ENCODE results near the gene ZP2. TPM values are rescaled to one million over a fixed set of nuclear protein-coding genes. Genes with fewer than 3 reads are reported as not detected.

The ZP2 gene
- total RNA-seq, 1 experiment from 2014 or later: not detected

- Histone ChIP-seq H3K36me3 (ENCODE audit: control insufficient read depth in 1 of 2, insufficient read depth in 2 of 2, low read length in 2 of 2) (peaks cover 11 to 17% of the 10 kb centered on the region in 2 experiments), H3K4me1 (ENCODE audit: control insufficient read depth in 1 of 2, insufficient read depth in 2 of 2, low read length in 2 of 2) (peaks cover 0 to 12% of the 10 kb centered on the region in 2 experiments; a peak in 1 of 4 replicates), H3K27ac (ENCODE audit: low read depth, low read length) (no peak overlapping the region), H3K9ac (ENCODE audit: low read length) (no peak overlapping the region), H3K79me2 (ENCODE audit: insufficient read depth, low read length) (no peaks in the 10 kb centered on the region), H2AFZ (ENCODE audit: low read depth, low read length, poor library complexity, severe bottlenecking) (no peak overlapping the region), H3K9me2 (ENCODE audit: insufficient read depth) (no peaks in the 10 kb centered on the region), H4K20me1 (ENCODE audit: insufficient read depth) (no peaks in the 10 kb centered on the region), H3K4me3 (replicated peaks in 1 of 2; ENCODE audit: low read depth in 1 of 2, low read length in 2 of 2) (no peak overlapping the region), H3K4me2 (ENCODE audit: low read length) (no peak overlapping the region), H3K27me3 (ENCODE audit: insufficient read depth, low read length) (no peaks in the 10 kb centered on the region), H3K9me3 (ENCODE audit: control insufficient read depth in 1 of 2, insufficient read depth in 1 of 2, low read depth in 1 of 2, low read length in 2 of 2) (no peaks in the 10 kb centered on the region)
- intact Hi-C loops (cut with micrococcal nuclease): no loop called here
- RAD21 ChIA-PET (ENCODE audit: low non-redundant PET in 1 of 2, low total read pairs in 2 of 2, uncharacterized antibody in 2 of 2, unreplicated experiment in 2 of 2): no interaction called here
- CTCF ChIA-PET: no interaction called here
- no TSS peak for BruUV-seq (replicated peaks)
- no peak for DNase-seq (ENCODE audit: low read depth, low spot score)
- POLR2A ChIA-PET: no interaction called here
- no peak for TF ChIP-seq JUND (IDR thresholded peaks at IDR 0.05)
- no peak for TF ChIP-seq SP1 (IDR thresholded peaks at IDR 0.05; ENCODE audit: low read depth)
- TF ChIP-seq ZBTB33 (IDR thresholded peaks at IDR 0.05; ENCODE audit: extremely low read depth, insufficient replicate concordance, low read length): no peak
- TF ChIP-seq SIN3A (IDR thresholded peaks at IDR 0.05; ENCODE audit: low read depth): no peak
- no peak for TF ChIP-seq RAD21 (IDR thresholded peaks at IDR 0.05; ENCODE audit: low read depth)
- no peak for ATAC-seq
These were observed 44.8 kb downstream of the ZP2 start for GRCh38 chr16:21166561-21166961.

- DNase-seq (ENCODE audit: low read depth, low spot score) (no peak), ATAC-seq (no peak)
- Histone ChIP-seq H3K9ac (ENCODE audit: low read length) (no peak overlapping the region), H3K9me2 (ENCODE audit: insufficient read depth) (no peaks in the 10 kb centered on the region), H3K9me3 (ENCODE audit: control insufficient read depth in 1 of 2, insufficient read depth in 1 of 2, low read depth in 1 of 2, low read length in 2 of 2) (no peaks in the 10 kb centered on the region), H3K27me3 (ENCODE audit: insufficient read depth, low read length) (no peaks in the 10 kb centered on the region), H4K20me1 (ENCODE audit: insufficient read depth) (no peaks in the 10 kb centered on the region), H3K79me2 (ENCODE audit: insufficient read depth, low read length) (peaks cover 3% of the 10 kb centered on the region; the same call in 1 of the 2 replicates), H3K4me3 (replicated peaks in 1 of 2; ENCODE audit: low read depth in 1 of 2, low read length in 2 of 2) (no peak overlapping the region), H3K36me3 (ENCODE audit: control insufficient read depth in 1 of 2, insufficient read depth in 2 of 2, low read length in 2 of 2) (peaks cover 19 to 21% of the 10 kb centered on the region in 2 experiments), H2AFZ (ENCODE audit: low read depth, low read length, poor library complexity, severe bottlenecking) (no peak overlapping the region), H3K27ac (ENCODE audit: low read depth, low read length) (no peak overlapping the region), H3K4me2 (ENCODE audit: low read length) (no peak overlapping the region), H3K4me1 (ENCODE audit: control insufficient read depth in 1 of 2, insufficient read depth in 2 of 2, low read length in 2 of 2) (peaks cover 0 to 15% of the 10 kb centered on the region in 2 experiments; a peak in 1 of 4 replicates)
- TF ChIP-seq ZBTB33 (IDR thresholded peaks at IDR 0.05; ENCODE audit: extremely low read depth, insufficient replicate concordance, low read length): no peak
- no peak for TF ChIP-seq FOSL1 (IDR thresholded peaks at IDR 0.05; ENCODE audit: low read depth)
- no peak for TF ChIP-seq POLR2AphosphoS5 (IDR thresholded peaks at IDR 0.05; ENCODE audit: low read depth, low read length)
- POLR2A ChIA-PET: no interaction called here
- no TSS peak for BruUV-seq (replicated peaks)
- CTCF ChIA-PET: interaction anchor here (1.3 kb wide), 1 partner anchor 136 kb away, joined by 3 read pairs; no protein-coding TSS in a partner anchor
- intact Hi-C loops (cut with micrococcal nuclease): no loop called here
- RAD21 ChIA-PET (ENCODE audit: low non-redundant PET in 1 of 2, low total read pairs in 2 of 2, uncharacterized antibody in 2 of 2, unreplicated experiment in 2 of 2): no interaction called here
These were observed 46.7 kb downstream of the ZP2 start for GRCh38 chr16:21164521-21165168.

Data from HCT116 (cell line).